DMS53 treated with DMSO at 0.1 percent for 48 hours (cell line): ENCODE data around the gene IGF2R.
"Not testable (repeated sequence)": the region's sequence is repeated elsewhere in the genome, so short reads cannot be mapped to it uniquely, and the experiment has no call there.

Experiments used
- DNase-seq: peaks from one replicate; lab custom pipeline; 2025; ENCODE audit not compliant: unreplicated experiment; lab: John Stamatoyannopoulos, UW

The IGF2R gene

GRCh38 chr6:160092602-160093001, 123.7 kb downstream of the IGF2R start:
- DNase-seq, result no peak

GRCh38 chr6:160093061-160093460, 124.2 kb downstream of the IGF2R start:
- DNase-seq, result no peak

- no peak for DNase-seq
These were observed 125.1 kb downstream of the IGF2R start for GRCh38 chr6:160093946-160094345.

GRCh38 chr6:160095146-160095845, 126.4 kb downstream of the IGF2R start:
- DNase-seq, result no peak

GRCh38 chr6:160101277-160102205, 132.7 kb downstream of the IGF2R start:
- no peak for DNase-seq

- DNase-seq, result no peak
These were observed 133.5 kb downstream of the IGF2R start for GRCh38 chr6:160102399-160102798.

GRCh38 chr6:160102956-160103824, 134.3 kb downstream of the IGF2R start:
- DNase-seq, result no peak

- DNase-seq, result no peak
These were observed 134.9 kb downstream of the IGF2R start for GRCh38 chr6:160103825-160104100.

- DNase-seq, result no peak
These were observed 136.1 kb downstream of the IGF2R start for GRCh38 chr6:160104821-160105517.

- no peak for DNase-seq
These were observed 137.1 kb downstream of the IGF2R start for GRCh38 chr6:160106010-160106409.

GRCh38 chr6:160106701-160107100, 137.8 kb downstream of the IGF2R start:
- DNase-seq, result no peak

GRCh38 chr6:160108077-160108476, 139.2 kb downstream of the IGF2R start:
- no peak for DNase-seq

- DNase-seq, result no peak
These were observed 141.8 kb downstream of the IGF2R start for GRCh38 chr6:160110586-160111123.

GRCh38 chr6:160111806-160112205, 142.9 kb downstream of the IGF2R start:
- no peak for DNase-seq

GRCh38 chr6:160112628-160113299, 143.9 kb downstream of the IGF2R start:
- no peak for DNase-seq

GRCh38 chr6:160114536-160114935, 145.7 kb downstream of the IGF2R start:
- DNase-seq, result not testable (repeated sequence)

GRCh38 chr6:160115421-160115820, 146.5 kb downstream of the IGF2R start:
- DNase-seq, result no peak

- no peak for DNase-seq
These were observed 147.5 kb downstream of the IGF2R start for GRCh38 chr6:160116411-160116810.

GRCh38 chr6:160117137-160117536, 148.3 kb downstream of the IGF2R start:
- no peak for DNase-seq

- no peak for DNase-seq
These were observed 149.8 kb downstream of the IGF2R start for GRCh38 chr6:160118620-160119229.
